ENCODE data around the gene KRTAP5-8. TPM values are rescaled to one million over a fixed set of nuclear protein-coding genes. Genes with fewer than 3 reads are reported as not detected.
"Not testable (repeated sequence)": the region's sequence is repeated elsewhere in the genome, so short reads cannot be mapped to it uniquely, and the experiment has no call there.

KRTAP5-8 gene
- total RNA-seq, 1 donor from 2014 or later = not detected

- Histone ChIP-seq H3K9me3 (no peaks in the 10 kb centered on the region), H3K4me3 (no peak overlapping the region), H3K4me1 (no peaks in the 10 kb centered on the region), H3K36me3 (no peaks in the 10 kb centered on the region), H3K27ac (no peak overlapping the region), H3K27me3 (ENCODE audit: low read depth) (no peaks in the 10 kb centered on the region)
- intact Hi-C loops (cut with DNase I) = no loop called here
- DNase-seq (no peak), ATAC-seq (no peak)
- TF ChIP-seq, protein P1, sequence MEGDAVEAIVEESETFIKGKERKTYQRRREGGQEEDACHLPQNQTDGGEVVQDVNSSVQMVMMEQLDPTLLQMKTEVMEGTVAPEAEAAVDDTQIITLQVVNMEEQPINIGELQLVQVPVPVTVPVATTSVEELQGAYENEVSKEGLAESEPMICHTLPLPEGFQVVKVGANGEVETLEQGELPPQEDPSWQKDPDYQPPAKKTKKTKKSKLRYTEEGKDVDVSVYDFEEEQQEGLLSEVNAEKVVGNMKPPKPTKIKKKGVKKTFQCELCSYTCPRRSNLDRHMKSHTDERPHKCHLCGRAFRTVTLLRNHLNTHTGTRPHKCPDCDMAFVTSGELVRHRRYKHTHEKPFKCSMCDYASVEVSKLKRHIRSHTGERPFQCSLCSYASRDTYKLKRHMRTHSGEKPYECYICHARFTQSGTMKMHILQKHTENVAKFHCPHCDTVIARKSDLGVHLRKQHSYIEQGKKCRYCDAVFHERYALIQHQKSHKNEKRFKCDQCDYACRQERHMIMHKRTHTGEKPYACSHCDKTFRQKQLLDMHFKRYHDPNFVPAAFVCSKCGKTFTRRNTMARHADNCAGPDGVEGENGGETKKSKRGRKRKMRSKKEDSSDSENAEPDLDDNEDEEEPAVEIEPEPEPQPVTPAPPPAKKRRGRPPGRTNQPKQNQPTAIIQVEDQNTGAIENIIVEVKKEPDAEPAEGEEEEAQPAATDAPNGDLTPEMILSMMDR (IDR thresholded peaks at IDR 0.05) = no peak
Measured at GRCh38 chr11:71527576-71528210, 10.1 kb upstream of the KRTAP5-8 start.

GRCh38 chr11:71530602-71531001, 7.2 kb upstream of the KRTAP5-8 start:
- Histone ChIP-seq H3K4me1 (no peaks in the 10 kb centered on the region), H3K9me3 (no peaks in the 10 kb centered on the region), H3K4me3 (no peak overlapping the region), H3K27me3 (ENCODE audit: low read depth) (no peaks in the 10 kb centered on the region), H3K27ac (no peak overlapping the region), H3K36me3 (no peaks in the 10 kb centered on the region)
- DNase-seq (no peak), ATAC-seq (no peak)
- TF ChIP-seq, protein P1 (IDR thresholded peaks at IDR 0.05) = no peak
- intact Hi-C loops (cut with DNase I) = no loop called here

GRCh38 chr11:71532036-71532610, 5.7 kb upstream of the KRTAP5-8 start:
- H3K9me3 ChIP-seq = no peaks in the 10 kb centered on the region
- no peak overlapping the region for H3K4me3 ChIP-seq
- DNase-seq (no peak), ATAC-seq (no peak)
- TF ChIP-seq, protein P1 (IDR thresholded peaks at IDR 0.05) = no peak
- intact Hi-C loops (cut with DNase I) = no loop called here
- H3K27me3 ChIP-seq (ENCODE audit: low read depth) = no peaks in the 10 kb centered on the region
- H3K27ac ChIP-seq = no peak overlapping the region
- no peaks in the 10 kb centered on the region for H3K4me1 ChIP-seq
- no peaks in the 10 kb centered on the region for H3K36me3 ChIP-seq

DNA sequence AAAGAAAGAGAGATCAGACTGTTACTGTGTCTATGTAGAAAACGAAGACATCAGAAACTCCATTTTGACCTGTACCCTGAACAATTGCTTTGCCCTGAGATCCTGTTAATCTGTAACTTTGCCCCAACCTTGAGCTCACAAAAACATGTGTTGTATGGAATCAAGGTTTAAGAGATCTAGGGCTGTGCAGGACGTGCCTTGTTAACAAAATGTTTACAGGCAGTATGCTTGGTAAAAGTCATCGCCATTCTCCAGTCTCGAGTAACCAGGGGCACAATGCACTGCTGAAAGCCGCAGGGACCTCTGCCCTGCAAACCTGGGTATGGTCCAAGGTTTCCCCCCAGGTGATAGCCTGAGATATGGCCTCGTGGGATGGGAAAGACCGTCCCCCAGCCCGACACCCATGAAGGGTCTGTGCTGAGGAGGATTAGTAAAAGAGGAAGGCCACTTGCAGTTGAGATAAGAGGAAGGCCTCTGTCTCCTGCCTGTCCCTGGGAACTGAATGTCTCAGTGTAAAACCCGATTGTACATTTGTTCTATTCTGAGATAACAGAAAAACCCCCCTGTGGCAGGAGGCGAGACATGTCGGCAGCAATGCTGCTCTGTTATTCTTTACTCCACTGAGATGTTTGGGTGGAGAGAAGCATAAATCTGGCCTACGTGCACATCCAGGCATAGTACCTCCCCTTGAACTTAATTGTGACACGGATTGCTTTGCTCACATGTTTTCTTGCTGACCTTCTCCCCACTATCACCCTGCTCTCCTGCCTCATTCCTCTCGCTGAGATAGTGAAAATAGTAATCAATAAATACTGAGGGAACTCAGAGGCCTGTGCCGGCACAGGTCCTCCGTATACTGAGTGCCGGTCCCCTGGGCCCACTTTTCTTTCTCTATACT, 2.9 kb upstream of the KRTAP5-8 start:
- H3K27me3 ChIP-seq (ENCODE audit: low read depth); H3K4me3 ChIP-seq; DNase-seq; H3K27ac ChIP-seq; intact Hi-C loops (cut with DNase I); ATAC-seq; H3K9me3 ChIP-seq; H3K4me1 ChIP-seq; H3K36me3 ChIP-seq: not testable (repeated sequence)

DNA sequence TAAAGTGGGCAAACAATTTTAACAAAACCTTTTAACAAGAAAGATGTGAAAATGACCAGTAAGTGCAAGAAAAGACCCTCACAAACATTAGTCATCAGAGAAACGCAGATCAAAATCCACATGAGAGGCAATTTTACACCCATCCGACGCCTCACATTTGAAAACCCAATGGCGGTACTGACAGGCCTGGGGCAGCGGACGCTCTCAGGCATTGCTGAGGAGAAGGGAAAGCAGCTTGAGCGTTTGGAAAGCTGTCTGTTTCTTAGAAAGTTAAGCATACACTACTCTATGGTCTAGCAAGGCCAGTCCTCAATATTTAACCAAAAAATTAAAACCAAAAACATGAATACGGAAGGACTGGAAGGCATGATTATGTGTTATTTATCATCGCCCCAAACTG, 2.0 kb upstream of the KRTAP5-8 start:
- H3K27ac ChIP-seq = no peak overlapping the region
- TF ChIP-seq, protein P1 (IDR thresholded peaks at IDR 0.05) = no peak

More for the DNA sequence above, 2.0 kb upstream of the KRTAP5-8 start:
- no peaks in the 10 kb centered on the region for H3K9me3 ChIP-seq
- intact Hi-C loops (cut with DNase I) = no loop called here
- H3K27me3 ChIP-seq (ENCODE audit: low read depth) = no peaks in the 10 kb centered on the region
- ATAC-seq (no peak), DNase-seq (no peak)
- no peaks in the 10 kb centered on the region for H3K36me3 ChIP-seq
- no peak overlapping the region for H3K4me3 ChIP-seq
- no peaks in the 10 kb centered on the region for H3K4me1 ChIP-seq
